PC-9 (cell line): ENCODE measurements around the gene CHD5. TPM values are rescaled to one million over a fixed set of nuclear protein-coding genes. Genes with fewer than 3 reads are reported as not detected.

ENCODE experiments used
- BruUV-seq: library from RNA; stranded (reverse); fragments of 400-500 nt; replicated peaks from 2 replicates; lab custom pipeline; 2021; lab: Mats Ljungman, UMichigan
- CTCF ChIA-PET: fragments of 300-600 bp; sonication (Branson Sonifier 250); formaldehyde crosslinking; loops from one replicate; lab custom pipeline; 2022; ENCODE audit warnings: antibody characterized with exemption; lab: Charles Lee
- POLR2A ChIA-PET: fragments of 300-600 bp; sonication (Branson Sonifier 250); formaldehyde crosslinking; loops from one replicate; lab custom pipeline; 2022; ENCODE audit warnings: antibody characterized with exemption; ENCODE audit not compliant: unreplicated experiment; lab: Charles Lee
- DNase-seq, 2 experiments: peaks; one replicate each; pipeline versions ENCODE4 v3.0.0 to v3.0.0-alpha.2; 2015 to 2022; ENCODE audit warnings: mixed read lengths in 1 of 2
- H2AFZ ChIP-seq: fragments of 200-600 bp; sonication (generic); 2 replicates; pipeline ENCODE4 v1.8.1; 2017; ENCODE audit warnings: antibody characterized with exemption
- H3F3A ChIP-seq: fragments of 200-600 bp; sonication (generic); 2 replicates; pipeline ENCODE4 v1.8.1; 2017; ENCODE audit warnings: antibody characterized with exemption, mild to moderate bottlenecking, low read depth; ENCODE audit not compliant: insufficient read depth
- H3K27ac ChIP-seq: fragments of 200-600 bp; sonication (generic); 2 replicates; pipeline ENCODE4 v1.6.1; 2016; ENCODE audit warnings: mixed run types
- H3K27me3 ChIP-seq: fragments of 200-600 bp; sonication (generic); 2 replicates; pipeline ENCODE4 v1.6.1; 2016; ENCODE audit warnings: low read depth, mixed run types; ENCODE audit not compliant: insufficient read depth
- H3K36me3 ChIP-seq: fragments of 200-600 bp; sonication (generic); 2 replicates; pipeline ENCODE4 v1.6.1; 2016; ENCODE audit warnings: low read depth, mixed run types
- H3K4me1 ChIP-seq: fragments of 200-600 bp; sonication (generic); replicated peaks from 2 replicates; pipeline ENCODE4 v1.6.1; 2016; ENCODE audit warnings: mixed run types; ENCODE audit not compliant: insufficient read depth
- H3K4me2 ChIP-seq: fragments of 200-600 bp; sonication (generic); 2 replicates; pipeline ENCODE4 v1.6.1; 2017; ENCODE audit warnings: mixed run types
- H3K4me3 ChIP-seq: fragments of 200-600 bp; sonication (generic); 2 replicates; pipeline ENCODE4 v1.6.1; 2016; ENCODE audit warnings: mixed run types
- H3K79me2 ChIP-seq: fragments of 200-600 bp; sonication (generic); 2 replicates; pipeline ENCODE4 v1.6.1; 2017; ENCODE audit warnings: low read depth, mixed run types
- H3K9me2 ChIP-seq: fragments of 200-600 bp; sonication (generic); 2 replicates; pipeline ENCODE4 v1.8.1; 2017; ENCODE audit warnings: mild to moderate bottlenecking; ENCODE audit not compliant: insufficient read depth
- H3K9me3 ChIP-seq: fragments of 200-600 bp; sonication (generic); 2 replicates; pipeline ENCODE4 v1.8.1; 2016; ENCODE audit warnings: low read depth; ENCODE audit not compliant: insufficient read depth
- H4K20me1 ChIP-seq: fragments of 200-600 bp; sonication (generic); 2 replicates; pipeline ENCODE4 v1.8.1; 2017; ENCODE audit not compliant: insufficient read depth
- CTCF ChIP-seq: fragments of 200-600 bp; sonication (generic); conservative IDR thresholded peaks from 2 replicates; pipeline ENCODE4 v1.6.1; 2017; ENCODE audit warnings: mixed run types, antibody characterized with exemption, mild to moderate bottlenecking, moderate library complexity
- EZH2 ChIP-seq: fragments of 200-600 bp; sonication (generic); IDR thresholded peaks from 2 replicates; pipeline ENCODE4 v1.8.0; 2017; ENCODE audit warnings: antibody characterized with exemption, low read depth
- intact Hi-C: fragments of 100-400 bp; cut with micrococcal nuclease; formaldehyde crosslinking; loops from one replicate; pipeline ENCODE4 v1.10.0; 2022; ENCODE audit not compliant: unreplicated experiment
- total RNA-seq: library from RNA; stranded (reverse); gene quantifications from 2 replicates; pipeline ENCODE4 v1.2.3, GENCODE V29; 2021

CHD5 gene
- total RNA-seq, 1 experiment from 2014 or later = 0.50 TPM

- no peak overlapping the region for H3K27ac ChIP-seq
- H3K27me3 ChIP-seq = peaks cover 10% of the 10 kb centered on the region
- POLR2A ChIA-PET = no interaction called here
- H3K9me3 ChIP-seq = no peaks in the 10 kb centered on the region
- no peaks in the 10 kb centered on the region for H3K4me1 ChIP-seq
- H4K20me1 ChIP-seq = no peaks in the 10 kb centered on the region
- no peaks in the 10 kb centered on the region for H3K79me2 ChIP-seq
- no peak for TF ChIP-seq EZH2
- no peak overlapping the region for H3K4me3 ChIP-seq
- H3F3A ChIP-seq = no peaks in the 10 kb centered on the region
- no peaks in the 10 kb centered on the region for H3K36me3 ChIP-seq
- no peaks in the 10 kb centered on the region for H3K9me2 ChIP-seq
- CTCF ChIA-PET = no interaction called here
- intact Hi-C loops = no loop called here
- H2AFZ ChIP-seq = no peak overlapping the region
- no TSS peak for BruUV-seq
- no peak for DNase-seq
- H3K4me2 ChIP-seq = no peak overlapping the region
These were observed 14.6 kb downstream of the CHD5 start for GRCh38 chr1:6165441-6165985.

GRCh38 chr1:6165027-6165426 lies 15.1 kb downstream of the CHD5 start:
- H3K79me2 ChIP-seq = no peaks in the 10 kb centered on the region
- no peaks in the 10 kb centered on the region for H3K9me2 ChIP-seq
- no peaks in the 10 kb centered on the region for H3K9me3 ChIP-seq
- CTCF ChIA-PET = no interaction called here
- H3K36me3 ChIP-seq = no peaks in the 10 kb centered on the region
- H3K4me1 ChIP-seq = no peaks in the 10 kb centered on the region
- H3K27ac ChIP-seq = no peak overlapping the region
- POLR2A ChIA-PET = no interaction called here
- no peak overlapping the region for H2AFZ ChIP-seq
- BruUV-seq = no TSS peak
- H3K27me3 ChIP-seq = peaks cover 10% of the 10 kb centered on the region
- no peak overlapping the region for H3K4me2 ChIP-seq
- intact Hi-C loops = no loop called here
- DNase-seq = no peak
- no peaks in the 10 kb centered on the region for H3F3A ChIP-seq
- no peaks in the 10 kb centered on the region for H4K20me1 ChIP-seq
- TF ChIP-seq CTCF (no peak), EZH2 (no peak)
- no peak overlapping the region for H3K4me3 ChIP-seq

GRCh38 chr1:6163973-6164617 lies 16.0 kb downstream of the CHD5 start:
- POLR2A ChIA-PET = no interaction called here
- no peaks in the 10 kb centered on the region for H3K36me3 ChIP-seq
- no TSS peak for BruUV-seq
- H4K20me1 ChIP-seq = no peaks in the 10 kb centered on the region
- no peak for TF ChIP-seq EZH2
- TF ChIP-seq CTCF = no peak
- H3K4me1 ChIP-seq = no peaks in the 10 kb centered on the region
- H3K79me2 ChIP-seq = no peaks in the 10 kb centered on the region
- H3K4me2 ChIP-seq = no peak overlapping the region
- no peaks in the 10 kb centered on the region for H3K9me2 ChIP-seq
- H3K27me3 ChIP-seq = peaks cover 10% of the 10 kb centered on the region
- H3K4me3 ChIP-seq = no peak overlapping the region
- H2AFZ ChIP-seq = no peak overlapping the region
- H3K9me3 ChIP-seq = no peaks in the 10 kb centered on the region
- CTCF ChIA-PET = no interaction called here
- H3K27ac ChIP-seq = no peak overlapping the region
- DNase-seq = no peak
- intact Hi-C loops = no loop called here
- H3F3A ChIP-seq = no peaks in the 10 kb centered on the region
